HFFc6 (cell line): Measurements from ENCODE around the gene TFDP3. TPM values are rescaled to one million over a fixed set of nuclear protein-coding genes. Genes with fewer than 3 reads are reported as not detected.

Experiments used
- DNase-seq: peaks from one replicate; pipeline ENCODE4 v3.0.0-alpha.2; 2018
- H3K27ac Mint-ChIP-seq: 2 replicates; pipeline ENCODE4 v1.8.0; 2020; ENCODE audit warnings: mild to moderate bottlenecking, mixed read lengths
- H3K27me3 Mint-ChIP-seq: 2 replicates; pipeline ENCODE4 v1.8.0; 2021; ENCODE audit warnings: mild to moderate bottlenecking, moderate library complexity, mixed read lengths; ENCODE audit not compliant: insufficient read depth
- H3K36me3 Mint-ChIP-seq: 2 replicates; pipeline ENCODE4 v1.8.0; 2021; ENCODE audit warnings: low read depth, mixed read lengths
- H3K4me1 Mint-ChIP-seq: 2 replicates; pipeline ENCODE4 v1.8.0; 2020; ENCODE audit warnings: low read depth, mixed read lengths
- H3K4me3 Mint-ChIP-seq: 2 replicates; pipeline ENCODE4 v1.8.0; 2020; ENCODE audit warnings: mild to moderate bottlenecking, moderate library complexity, mixed read lengths
- H3K9me3 Mint-ChIP-seq: 2 replicates; pipeline ENCODE4 v1.8.0; 2020; ENCODE audit warnings: mild to moderate bottlenecking, mixed read lengths
- CTCF ChIP-seq: fragments of 200-600 bp; sonication (generic); IDR thresholded peaks from 2 replicates; pipeline ENCODE4 v1.5.0; 2021; ENCODE audit warnings: antibody characterized with exemption, mild to moderate bottlenecking
- total RNA-seq, 6 experiments: library from RNA; stranded (reverse); fragmentation: NEBNext Ultra II Directional; extraction: Animal tissue kit (Norgen Biotek cat#: 25700); gene quantifications; 2 replicates in 1 of 6; 3 replicates in 5 of 6; pipeline ENCODE4 v1.2.3, GENCODE V29; 2021

TFDP3 gene
- total RNA-seq, 6 experiments from 2014 or later: not detected

GRCh38 chrX:133235830-133236229 lies 17.7 kb upstream of the TFDP3 start:
- DNase-seq: no peak
- TF ChIP-seq CTCF: no peak
- Mint-ChIP-seq H3K27ac (no peak overlapping the region), H3K27me3 (no peaks in the 10 kb centered on the region), H3K36me3 (no peaks in the 10 kb centered on the region), H3K4me3 (no peak overlapping the region), H3K4me1 (no peaks in the 10 kb centered on the region), H3K9me3 (peaks cover 8% of the 10 kb centered on the region)

GRCh38 chrX:133232331-133232730 lies 14.2 kb upstream of the TFDP3 start:
- peaks cover 9% of the 10 kb centered on the region for H3K9me3 Mint-ChIP-seq
- no peak for TF ChIP-seq CTCF
- no peaks in the 10 kb centered on the region for H3K36me3 Mint-ChIP-seq
- H3K27ac Mint-ChIP-seq: no peak overlapping the region
- H3K4me1 Mint-ChIP-seq: no peaks in the 10 kb centered on the region
- no peak overlapping the region for H3K4me3 Mint-ChIP-seq
- DNase-seq: no peak
- no peaks in the 10 kb centered on the region for H3K27me3 Mint-ChIP-seq

GRCh38 chrX:133229361-133229760 lies 11.2 kb upstream of the TFDP3 start:
- no peak for TF ChIP-seq CTCF
- no peak overlapping the region for H3K27ac Mint-ChIP-seq
- peaks cover 18% of the 10 kb centered on the region for H3K9me3 Mint-ChIP-seq
- no peaks in the 10 kb centered on the region for H3K4me1 Mint-ChIP-seq
- H3K36me3 Mint-ChIP-seq: no peaks in the 10 kb centered on the region
- no peak for DNase-seq
- no peaks in the 10 kb centered on the region for H3K27me3 Mint-ChIP-seq
- H3K4me3 Mint-ChIP-seq: no peak overlapping the region

- no peak for DNase-seq
- Mint-ChIP-seq H3K9me3 (peaks cover 22% of the 10 kb centered on the region; the same call in 1 of the 2 replicates), H3K4me3 (no peak overlapping the region), H3K4me1 (no peaks in the 10 kb centered on the region), H3K27ac (no peak overlapping the region), H3K27me3 (no peaks in the 10 kb centered on the region), H3K36me3 (no peaks in the 10 kb centered on the region)
- no peak for TF ChIP-seq CTCF
Measured at GRCh38 chrX:133215747-133216146, 2.4 kb downstream of the TFDP3 start.

- Mint-ChIP-seq H3K9me3 (peaks cover 19% of the 10 kb centered on the region; the same call in 1 of the 2 replicates), H3K27ac (no peak overlapping the region)
Measured at GRCh38 chrX:133215017-133215416, 3.1 kb downstream of the TFDP3 start.

More at GRCh38 chrX:133215017-133215416, 3.1 kb downstream of the TFDP3 start:
- Mint-ChIP-seq H3K4me1 (no peaks in the 10 kb centered on the region), H3K36me3 (no peaks in the 10 kb centered on the region), H3K4me3 (no peak overlapping the region), H3K27me3 (no peaks in the 10 kb centered on the region)
- TF ChIP-seq CTCF: no peak
- no peak for DNase-seq
